WTC11 (cell line): Measurements from ENCODE around the gene ANKRD29. TPM values are rescaled to one million over a fixed set of nuclear protein-coding genes. Genes with fewer than 3 reads are reported as not detected.

ENCODE experiments used
- ATAC-seq: fragments of 200-7000 bp; cut with Tn5 transposase; 2 replicates; pipeline ENCODE4 v1.10.0; 2021; ENCODE audit warnings: mild to moderate bottlenecking, moderate library complexity
- CTCF ChIA-PET: fragments of 300-600 bp; sonication (Branson Sonifier 250); formaldehyde crosslinking; loops from one replicate; lab custom pipeline; 2021; ENCODE audit warnings: antibody characterized with exemption; lab: Charles Lee
- POLR2A ChIA-PET: fragments of 350-600 bp; sonication (Branson Sonifier 250); formaldehyde crosslinking; loops from one replicate; lab custom pipeline; 2021; ENCODE audit warnings: antibody characterized with exemption; lab: Charles Lee
- DNase-seq: peaks from one replicate; pipeline ENCODE4 v3.0.0; 2021; ENCODE audit warnings: low spot score
- H3K27ac Mint-ChIP-seq: 2 replicates; pipeline ENCODE4 v1.8.0; 2021; ENCODE audit warnings: mixed read lengths
- H3K27me3 Mint-ChIP-seq: 2 replicates; pipeline ENCODE4 v1.8.0; 2021; ENCODE audit warnings: low read depth, mild to moderate bottlenecking, moderate library complexity, mixed read lengths
- H3K36me3 Mint-ChIP-seq: 2 replicates; pipeline ENCODE4 v1.8.0; 2021; ENCODE audit warnings: mixed read lengths
- H3K4me1 Mint-ChIP-seq: 2 replicates; pipeline ENCODE4 v1.8.0; 2022; ENCODE audit warnings: mixed read lengths
- H3K4me3 Mint-ChIP-seq: 2 replicates; pipeline ENCODE4 v1.8.0; 2021; ENCODE audit warnings: mild to moderate bottlenecking, moderate library complexity, mixed read lengths
- H3K9me3 Mint-ChIP-seq: 2 replicates; pipeline ENCODE4 v1.8.0; 2021; ENCODE audit warnings: mixed read lengths
- ATF1 ChIP-seq: sonication (generic); formaldehyde crosslinking; IDR thresholded peaks from 2 replicates; pipeline ENCODE4 v1.8.1; 2023; ENCODE audit warnings: mild to moderate bottlenecking, moderate library complexity, missing genetic modification reagents
- E2F1 ChIP-seq: sonication (generic); formaldehyde crosslinking; IDR thresholded peaks from 2 replicates; pipeline ENCODE4 v1.8.0; 2022; ENCODE audit warnings: mild to moderate bottlenecking, missing genetic modification reagents
- FOXK1 ChIP-seq: sonication (generic); formaldehyde crosslinking; IDR thresholded peaks from 2 replicates; pipeline ENCODE4 v1.8.0; 2022; ENCODE audit warnings: mild to moderate bottlenecking, moderate library complexity, missing genetic modification reagents
- GRHL2 ChIP-seq: fragments of 250-450 bp; sonication (Bioruptor Pico); IDR thresholded peaks from 2 replicates; pipeline ENCODE4 v1.8.0; 2022; ENCODE audit warnings: mild to moderate bottlenecking, moderate library complexity; ENCODE audit not compliant: insufficient replicate concordance, severe bottlenecking
- MYBL2 ChIP-seq: sonication (generic); formaldehyde crosslinking; IDR thresholded peaks from 2 replicates; pipeline ENCODE4 v1.8.1; 2023; ENCODE audit warnings: mild to moderate bottlenecking, moderate library complexity, missing genetic modification reagents
- NFYB ChIP-seq: sonication (generic); formaldehyde crosslinking; conservative IDR thresholded peaks from 2 replicates; pipeline ENCODE4 v1.8.0; 2022; ENCODE audit warnings: low read depth, missing genetic modification reagents
- PRDM15 ChIP-seq: sonication (generic); formaldehyde crosslinking; IDR thresholded peaks from 2 replicates; pipeline ENCODE4 v1.8.0; 2022; ENCODE audit warnings: missing genetic modification reagents
- TCF7 ChIP-seq: sonication (generic); formaldehyde crosslinking; IDR thresholded peaks from 2 replicates; pipeline ENCODE4 v1.8.0; 2022; ENCODE audit warnings: mild to moderate bottlenecking, low read depth, missing genetic modification reagents, moderate library complexity
- TP53 ChIP-seq: sonication (generic); formaldehyde crosslinking; IDR thresholded peaks from 2 replicates; pipeline ENCODE4 v1.8.1; 2023; ENCODE audit warnings: mild to moderate bottlenecking, missing genetic modification reagents
- ZBTB21 ChIP-seq: sonication (generic); formaldehyde crosslinking; IDR thresholded peaks from 2 replicates; pipeline ENCODE4 v1.8.1; 2023; ENCODE audit warnings: mild to moderate bottlenecking, missing genetic modification reagents, borderline replicate concordance
- ZNF317 ChIP-seq: sonication (generic); formaldehyde crosslinking; IDR thresholded peaks from 2 replicates; pipeline ENCODE4 v1.8.1; 2023; ENCODE audit warnings: low read depth, mild to moderate bottlenecking, moderate library complexity, missing genetic modification reagents, borderline replicate concordance
- ZNF671 ChIP-seq: fragments of 250-450 bp; sonication (Bioruptor Pico); IDR thresholded peaks from 2 replicates; pipeline ENCODE4 v1.8.0; 2021; ENCODE audit warnings: mild to moderate bottlenecking
- total RNA-seq: library from RNA; stranded (reverse); gene quantifications from 3 replicates; pipeline ENCODE4 v1.2.3, GENCODE V29; 2021
- TF ChIP-seq, protein P1 (sequence below): sonication (generic); formaldehyde crosslinking; IDR thresholded peaks from 2 replicates; pipeline ENCODE4 v1.8.0; 2023; ENCODE audit warnings: mild to moderate bottlenecking, missing genetic modification reagents
- TF ChIP-seq, protein P2 (sequence below): sonication (generic); formaldehyde crosslinking; IDR thresholded peaks from 2 replicates; pipeline ENCODE4 v1.8.1; 2022; ENCODE audit warnings: mild to moderate bottlenecking, missing genetic modification reagents, moderate library complexity, borderline replicate concordance
- TF ChIP-seq, protein P3 (sequence below): sonication (generic); formaldehyde crosslinking; IDR thresholded peaks from 2 replicates; pipeline ENCODE4 v1.8.1; 2022; ENCODE audit warnings: low read depth, missing genetic modification reagents, borderline replicate concordance
- TF ChIP-seq, protein P4 (sequence below): sonication (generic); formaldehyde crosslinking; IDR thresholded peaks from 2 replicates; pipeline ENCODE4 v1.8.1; 2022; ENCODE audit warnings: missing genetic modification reagents, borderline replicate concordance

Gene ANKRD29
- total RNA-seq, 1 experiment from 2014 or later: 4.9 TPM

DNA sequence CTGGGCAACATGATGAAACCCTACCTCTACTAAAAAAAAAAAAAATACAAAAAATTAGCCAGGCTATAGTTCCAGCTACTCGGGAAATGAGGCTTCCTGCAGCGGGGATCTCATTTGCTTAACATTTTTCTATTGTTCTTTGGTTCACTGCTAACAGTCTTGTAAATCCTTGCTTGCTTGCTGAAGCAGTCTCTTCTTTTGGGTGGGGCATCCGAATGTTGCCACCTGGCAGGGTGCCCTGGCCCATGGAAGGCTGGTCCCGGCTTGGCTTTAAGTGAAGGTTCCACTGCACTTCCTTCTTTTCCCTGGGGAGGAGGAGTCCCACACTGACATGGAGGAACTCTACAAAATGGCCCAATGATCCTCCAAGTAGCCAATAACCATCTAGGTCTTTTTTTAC, 6.0 kb upstream of the ANKRD29 start:
- peaks cover 25% of the 10 kb centered on the region for H3K4me1 Mint-ChIP-seq
- ChIA-PET CTCF (no interaction called here), POLR2A (interaction anchor here (0.6 to 0.7 kb wide), 2 partner anchors 24 to 89 kb away, joined by 3 to 6 read pairs; no protein-coding TSS in a partner anchor)
- no peaks in the 10 kb centered on the region for H3K9me3 Mint-ChIP-seq
- H3K4me3 Mint-ChIP-seq: no peak overlapping the region
- H3K27ac Mint-ChIP-seq: no peak overlapping the region
- peak; percentile 78 for ATAC-seq
- no peaks in the 10 kb centered on the region for H3K36me3 Mint-ChIP-seq
- DNase-seq: no peak
- TF ChIP-seq ATF1 (CRISPR knock-in tag) (no peak), TCF7 (CRISPR knock-in tag) (no peak), GRHL2 (CRISPR knock-in tag) (no peak), FOXK1 (CRISPR knock-in tag) (no peak)
- TF ChIP-seq, protein P1, sequence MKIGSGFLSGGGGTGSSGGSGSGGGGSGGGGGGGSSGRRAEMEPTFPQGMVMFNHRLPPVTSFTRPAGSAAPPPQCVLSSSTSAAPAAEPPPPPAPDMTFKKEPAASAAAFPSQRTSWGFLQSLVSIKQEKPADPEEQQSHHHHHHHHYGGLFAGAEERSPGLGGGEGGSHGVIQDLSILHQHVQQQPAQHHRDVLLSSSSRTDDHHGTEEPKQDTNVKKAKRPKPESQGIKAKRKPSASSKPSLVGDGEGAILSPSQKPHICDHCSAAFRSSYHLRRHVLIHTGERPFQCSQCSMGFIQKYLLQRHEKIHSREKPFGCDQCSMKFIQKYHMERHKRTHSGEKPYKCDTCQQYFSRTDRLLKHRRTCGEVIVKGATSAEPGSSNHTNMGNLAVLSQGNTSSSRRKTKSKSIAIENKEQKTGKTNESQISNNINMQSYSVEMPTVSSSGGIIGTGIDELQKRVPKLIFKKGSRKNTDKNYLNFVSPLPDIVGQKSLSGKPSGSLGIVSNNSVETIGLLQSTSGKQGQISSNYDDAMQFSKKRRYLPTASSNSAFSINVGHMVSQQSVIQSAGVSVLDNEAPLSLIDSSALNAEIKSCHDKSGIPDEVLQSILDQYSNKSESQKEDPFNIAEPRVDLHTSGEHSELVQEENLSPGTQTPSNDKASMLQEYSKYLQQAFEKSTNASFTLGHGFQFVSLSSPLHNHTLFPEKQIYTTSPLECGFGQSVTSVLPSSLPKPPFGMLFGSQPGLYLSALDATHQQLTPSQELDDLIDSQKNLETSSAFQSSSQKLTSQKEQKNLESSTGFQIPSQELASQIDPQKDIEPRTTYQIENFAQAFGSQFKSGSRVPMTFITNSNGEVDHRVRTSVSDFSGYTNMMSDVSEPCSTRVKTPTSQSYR: no peak
- TF ChIP-seq, all 79 proteins: peak for 0
- H3K27me3 Mint-ChIP-seq: no peaks in the 10 kb centered on the region; the same call in 1 of the 2 replicates

DNA sequence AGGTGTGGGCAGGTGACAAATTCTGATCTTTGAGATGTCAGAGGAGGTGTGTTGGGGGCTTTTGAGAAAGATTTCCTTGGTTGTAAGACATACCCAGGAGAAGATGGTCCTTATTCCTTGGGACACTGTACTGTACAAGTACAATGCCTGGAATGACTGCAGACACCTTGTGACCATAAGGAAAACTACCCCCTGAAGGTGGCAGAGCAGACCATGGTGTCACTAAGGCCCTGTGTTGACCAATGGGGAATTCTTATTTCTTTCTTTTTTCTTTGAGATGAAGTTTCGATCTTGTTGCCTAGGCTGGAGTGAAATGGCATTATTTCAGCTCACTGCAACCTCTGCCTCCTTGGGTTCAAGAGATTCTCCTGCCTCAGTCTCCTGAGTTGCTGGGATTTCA, 4.4 kb upstream of the ANKRD29 start:
- no peaks in the 10 kb centered on the region for H3K9me3 Mint-ChIP-seq
- peaks cover 9% of the 10 kb centered on the region for H3K27me3 Mint-ChIP-seq
- ChIA-PET CTCF (interaction anchor here (1.0 to 1.2 kb wide), 2 partner anchors 45 to 255 kb away, joined by 3 read pairs; no protein-coding TSS in a partner anchor), POLR2A (no interaction called here)
- DNase-seq (no peak), ATAC-seq (no peak)
- peaks cover 33% of the 10 kb centered on the region for H3K4me1 Mint-ChIP-seq
- TF ChIP-seq ZNF671 (CRISPR knock-in tag) (no peak), PRDM15 (CRISPR knock-in tag) (no peak), E2F1 (CRISPR knock-in tag) (no peak), ZBTB21 (no peak), ZNF317 (CRISPR knock-in tag) (no peak), TP53 (CRISPR knock-in tag) (no peak), NFYB (CRISPR knock-in tag) (no peak), MYBL2 (CRISPR knock-in tag) (no peak)
- TF ChIP-seq, protein P2, sequence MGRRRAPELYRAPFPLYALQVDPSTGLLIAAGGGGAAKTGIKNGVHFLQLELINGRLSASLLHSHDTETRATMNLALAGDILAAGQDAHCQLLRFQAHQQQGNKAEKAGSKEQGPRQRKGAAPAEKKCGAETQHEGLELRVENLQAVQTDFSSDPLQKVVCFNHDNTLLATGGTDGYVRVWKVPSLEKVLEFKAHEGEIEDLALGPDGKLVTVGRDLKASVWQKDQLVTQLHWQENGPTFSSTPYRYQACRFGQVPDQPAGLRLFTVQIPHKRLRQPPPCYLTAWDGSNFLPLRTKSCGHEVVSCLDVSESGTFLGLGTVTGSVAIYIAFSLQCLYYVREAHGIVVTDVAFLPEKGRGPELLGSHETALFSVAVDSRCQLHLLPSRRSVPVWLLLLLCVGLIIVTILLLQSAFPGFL (CRISPR knock-in tag): no peak
- TF ChIP-seq, protein P3, sequence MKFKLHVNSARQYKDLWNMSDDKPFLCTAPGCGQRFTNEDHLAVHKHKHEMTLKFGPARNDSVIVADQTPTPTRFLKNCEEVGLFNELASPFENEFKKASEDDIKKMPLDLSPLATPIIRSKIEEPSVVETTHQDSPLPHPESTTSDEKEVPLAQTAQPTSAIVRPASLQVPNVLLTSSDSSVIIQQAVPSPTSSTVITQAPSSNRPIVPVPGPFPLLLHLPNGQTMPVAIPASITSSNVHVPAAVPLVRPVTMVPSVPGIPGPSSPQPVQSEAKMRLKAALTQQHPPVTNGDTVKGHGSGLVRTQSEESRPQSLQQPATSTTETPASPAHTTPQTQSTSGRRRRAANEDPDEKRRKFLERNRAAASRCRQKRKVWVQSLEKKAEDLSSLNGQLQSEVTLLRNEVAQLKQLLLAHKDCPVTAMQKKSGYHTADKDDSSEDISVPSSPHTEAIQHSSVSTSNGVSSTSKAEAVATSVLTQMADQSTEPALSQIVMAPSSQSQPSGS (CRISPR knock-in tag): no peak
- TF ChIP-seq, protein P4, sequence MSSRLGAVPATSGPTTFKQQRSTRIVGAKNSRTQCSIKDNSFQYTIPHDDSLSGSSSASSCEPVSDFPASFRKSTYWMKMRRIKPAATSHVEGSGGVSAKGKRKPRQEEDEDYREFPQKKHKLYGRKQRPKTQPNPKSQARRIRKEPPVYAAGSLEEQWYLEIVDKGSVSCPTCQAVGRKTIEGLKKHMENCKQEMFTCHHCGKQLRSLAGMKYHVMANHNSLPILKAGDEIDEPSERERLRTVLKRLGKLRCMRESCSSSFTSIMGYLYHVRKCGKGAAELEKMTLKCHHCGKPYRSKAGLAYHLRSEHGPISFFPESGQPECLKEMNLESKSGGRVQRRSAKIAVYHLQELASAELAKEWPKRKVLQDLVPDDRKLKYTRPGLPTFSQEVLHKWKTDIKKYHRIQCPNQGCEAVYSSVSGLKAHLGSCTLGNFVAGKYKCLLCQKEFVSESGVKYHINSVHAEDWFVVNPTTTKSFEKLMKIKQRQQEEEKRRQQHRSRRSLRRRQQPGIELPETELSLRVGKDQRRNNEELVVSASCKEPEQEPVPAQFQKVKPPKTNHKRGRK (CRISPR knock-in tag): no peak
- H3K4me3 Mint-ChIP-seq: no peak overlapping the region
- H3K36me3 Mint-ChIP-seq: no peaks in the 10 kb centered on the region
- H3K27ac Mint-ChIP-seq: no peak overlapping the region
